ENCODE data around the gene ACKR1. TPM values are rescaled to one million over a fixed set of nuclear protein-coding genes. Genes with fewer than 3 reads are reported as not detected.

The ACKR1 gene
- total and polyA plus RNA-seq, 2 donors from 2014 or later, result 3.4 to 142 TPM

DNA sequence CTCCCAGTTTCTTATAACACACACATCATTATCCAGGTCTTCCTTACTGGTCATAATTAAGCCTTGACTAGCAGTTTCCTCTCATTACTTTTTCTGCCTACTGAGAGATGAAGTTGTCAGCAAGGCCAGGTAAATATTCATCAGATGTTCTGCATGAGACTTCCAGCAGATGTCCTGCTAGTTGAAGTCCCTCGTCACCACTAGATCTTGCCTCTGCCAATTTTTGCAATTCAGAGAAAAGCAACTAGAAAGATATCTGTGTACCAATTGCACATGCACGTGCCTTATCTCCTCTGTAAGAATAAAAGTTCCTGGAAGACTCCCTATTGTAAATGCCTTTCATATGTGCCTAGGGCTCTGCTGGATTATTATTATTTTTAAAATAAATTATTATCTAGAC, 18.3 kb downstream of the ACKR1 start:
- intact Hi-C loops (cut with DNase I), result no loop called here
- H3K27me3 ChIP-seq (ENCODE audit: control insufficient read depth, insufficient read depth, low read length), result no peaks in the 10 kb centered on the region
- TF ChIP-seq, protein P1, sequence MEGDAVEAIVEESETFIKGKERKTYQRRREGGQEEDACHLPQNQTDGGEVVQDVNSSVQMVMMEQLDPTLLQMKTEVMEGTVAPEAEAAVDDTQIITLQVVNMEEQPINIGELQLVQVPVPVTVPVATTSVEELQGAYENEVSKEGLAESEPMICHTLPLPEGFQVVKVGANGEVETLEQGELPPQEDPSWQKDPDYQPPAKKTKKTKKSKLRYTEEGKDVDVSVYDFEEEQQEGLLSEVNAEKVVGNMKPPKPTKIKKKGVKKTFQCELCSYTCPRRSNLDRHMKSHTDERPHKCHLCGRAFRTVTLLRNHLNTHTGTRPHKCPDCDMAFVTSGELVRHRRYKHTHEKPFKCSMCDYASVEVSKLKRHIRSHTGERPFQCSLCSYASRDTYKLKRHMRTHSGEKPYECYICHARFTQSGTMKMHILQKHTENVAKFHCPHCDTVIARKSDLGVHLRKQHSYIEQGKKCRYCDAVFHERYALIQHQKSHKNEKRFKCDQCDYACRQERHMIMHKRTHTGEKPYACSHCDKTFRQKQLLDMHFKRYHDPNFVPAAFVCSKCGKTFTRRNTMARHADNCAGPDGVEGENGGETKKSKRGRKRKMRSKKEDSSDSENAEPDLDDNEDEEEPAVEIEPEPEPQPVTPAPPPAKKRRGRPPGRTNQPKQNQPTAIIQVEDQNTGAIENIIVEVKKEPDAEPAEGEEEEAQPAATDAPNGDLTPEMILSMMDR (IDR thresholded peaks at IDR 0.05; ENCODE audit: borderline replicate concordance, extremely low read depth, insufficient read depth), result no peak
- H3K9ac ChIP-seq (ENCODE audit: low read length in 3 of 3), result no peak overlapping the region
- no peak overlapping the region for H3K27ac ChIP-seq (ENCODE audit: low read depth in 2 of 2, low read length in 2 of 2)
- no peak overlapping the region for H3K4me3 ChIP-seq (ENCODE audit: low read length in 3 of 3)
- FAIRE-seq (no peak), DNase-seq (no peak)
- H3K9me3 ChIP-seq (ENCODE audit: control insufficient read depth in 2 of 3, insufficient read depth in 1 of 3, low read length in 3 of 3), result no peaks in the 10 kb centered on the region
- H3K4me1 ChIP-seq (ENCODE audit: control insufficient read depth in 2 of 3, insufficient read depth in 2 of 3, low read depth in 1 of 3, low read length in 3 of 3), result no peaks in the 10 kb centered on the region
- no peaks in the 10 kb centered on the region for H3K36me3 ChIP-seq (ENCODE audit: control insufficient read depth in 2 of 3, insufficient read depth in 3 of 3, low read length in 3 of 3)

DNA sequence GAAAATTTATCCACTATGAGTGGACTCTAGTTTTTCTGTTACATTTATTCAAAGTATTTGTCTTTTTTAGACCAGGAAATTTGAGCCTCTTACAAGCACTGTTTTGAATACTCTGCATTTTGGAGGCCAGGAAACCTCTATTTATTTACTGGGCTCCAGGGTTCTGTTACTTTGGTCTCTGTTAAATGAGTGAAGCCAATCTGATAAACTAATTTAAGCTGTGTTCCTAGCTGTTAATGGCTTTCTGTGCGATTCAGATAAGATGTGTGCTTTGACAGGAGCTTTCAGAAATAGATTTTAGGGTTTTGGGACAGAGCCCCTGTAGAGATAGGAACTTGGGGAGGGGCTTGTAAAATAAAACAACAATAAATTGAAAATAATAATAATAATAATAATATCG, 23.9 kb downstream of the ACKR1 start:
- no peak overlapping the region for H3K27ac ChIP-seq (ENCODE audit: low read depth in 2 of 2, low read length in 2 of 2)
- FAIRE-seq, result no peak
- no peaks in the 10 kb centered on the region for H3K27me3 ChIP-seq (ENCODE audit: control insufficient read depth, insufficient read depth, low read length)
- intact Hi-C loops (cut with DNase I), result no loop called here
- no peaks in the 10 kb centered on the region for H3K4me1 ChIP-seq (ENCODE audit: control insufficient read depth in 2 of 3, insufficient read depth in 2 of 3, low read depth in 1 of 3, low read length in 3 of 3)
- no peak overlapping the region for H3K9ac ChIP-seq (ENCODE audit: low read length in 3 of 3)
- TF ChIP-seq, protein P1 (IDR thresholded peaks at IDR 0.05; ENCODE audit: borderline replicate concordance, extremely low read depth, insufficient read depth), result no peak
- H3K36me3 ChIP-seq (ENCODE audit: control insufficient read depth in 2 of 3, insufficient read depth in 3 of 3, low read length in 3 of 3), result no peaks in the 10 kb centered on the region
- no peak for DNase-seq
- H3K4me3 ChIP-seq (ENCODE audit: low read length in 3 of 3), result no peak overlapping the region
- no peaks in the 10 kb centered on the region for H3K9me3 ChIP-seq (ENCODE audit: control insufficient read depth in 2 of 3, insufficient read depth in 1 of 3, low read length in 3 of 3)

GRCh38 chr1:159229260-159229885, 24.7 kb downstream of the ACKR1 start:
- intact Hi-C loops (cut with DNase I), result no loop called here
- no peak for FAIRE-seq
- no peak overlapping the region for H3K27ac ChIP-seq (ENCODE audit: low read depth in 2 of 2, low read length in 2 of 2)

More at GRCh38 chr1:159229260-159229885, 24.7 kb downstream of the ACKR1 start:
- no peaks in the 10 kb centered on the region for H3K4me1 ChIP-seq (ENCODE audit: control insufficient read depth in 2 of 3, insufficient read depth in 2 of 3, low read depth in 1 of 3, low read length in 3 of 3)
- no peak overlapping the region for H3K4me3 ChIP-seq (ENCODE audit: low read length in 3 of 3)
- H3K27me3 ChIP-seq (ENCODE audit: control insufficient read depth, insufficient read depth, low read length), result no peaks in the 10 kb centered on the region
- no peaks in the 10 kb centered on the region for H3K9me3 ChIP-seq (ENCODE audit: control insufficient read depth in 2 of 3, insufficient read depth in 1 of 3, low read length in 3 of 3)
- no peaks in the 10 kb centered on the region for H3K36me3 ChIP-seq (ENCODE audit: control insufficient read depth in 2 of 3, insufficient read depth in 3 of 3, low read length in 3 of 3)
- no peak for DNase-seq
- TF ChIP-seq, protein P1 (IDR thresholded peaks at IDR 0.05; ENCODE audit: borderline replicate concordance, extremely low read depth, insufficient read depth), result no peak
- no peak overlapping the region for H3K9ac ChIP-seq (ENCODE audit: low read length in 3 of 3)

Data from kidney (tissue), 14 donors.